ENCODE results near the gene MRPS6.

- TF ChIP-seq CTCF (IDR thresholded peaks at IDR 0.05) (no peak), POLR2A (IDR thresholded peaks at IDR 0.05) (no peak)
Observed at GRCh38 chr21:34123609-34124008, 50.2 kb downstream of the MRPS6 start.
